HepG2 (cell line): ENCODE data around the gene CKAP2. TPM values are rescaled to one million over a fixed set of nuclear protein-coding genes. Genes with fewer than 3 reads are reported as not detected.

ENCODE experiments used
- CREM ChIP-seq, 2 experiments: sonication (generic) in 1 of 2; formaldehyde crosslinking in 1 of 2; IDR thresholded peaks; 2 replicates each; pipeline versions ENCODE4 v1.4.0 to v1.6.1; 2016 to 2020; ENCODE audit warnings: antibody characterized with exemption in 1 of 2, mild to moderate bottlenecking in 1 of 2, missing genetic modification reagents in 1 of 2
- DDIT3 ChIP-seq: sonication (generic); formaldehyde crosslinking; IDR thresholded peaks from 2 replicates; pipeline ENCODE4 v1.4.0; 2020; ENCODE audit warnings: mild to moderate bottlenecking, missing genetic modification reagents
- KAT2B ChIP-seq: fragments of 150-350 bp; IDR thresholded peaks from 2 replicates; pipeline ENCODE4 v1.6.1; 2014; ENCODE audit warnings: low read depth, low read length, borderline replicate concordance
- MNT ChIP-seq: fragments of 450-650 bp; IDR thresholded peaks from 2 replicates; pipeline ENCODE4 v1.6.1; 2016
- SKI ChIP-seq: fragments of 450-650 bp; IDR thresholded peaks from one replicate; pipeline ENCODE4 v1.6.1; 2018; ENCODE audit warnings: mild to moderate bottlenecking; ENCODE audit not compliant: partially characterized antibody
- TOE1 ChIP-seq: sonication (generic); formaldehyde crosslinking; IDR thresholded peaks from 2 replicates; pipeline ENCODE4 v1.4.0; 2020; ENCODE audit warnings: mild to moderate bottlenecking, missing genetic modification reagents
- ZHX2 ChIP-seq, 2 experiments: sonication (generic) in 1 of 2; formaldehyde crosslinking in 1 of 2; IDR thresholded peaks; 2 replicates each; pipeline versions ENCODE4 v1.6.1 to v1.9.0; 2014 to 2022; ENCODE audit warnings: antibody characterized with exemption in 1 of 2, borderline replicate concordance in 1 of 2, inconsistent platforms in 1 of 2, low read depth in 1 of 2, missing genetic modification reagents in 1 of 2
- ZMAT5 ChIP-seq: sonication (generic); formaldehyde crosslinking; IDR thresholded peaks from 2 replicates; pipeline ENCODE4 v1.5.0; 2020; ENCODE audit warnings: mild to moderate bottlenecking, low read depth, missing genetic modification reagents, borderline replicate concordance
- ZNF335 ChIP-seq: sonication (generic); formaldehyde crosslinking; IDR thresholded peaks from 2 replicates; pipeline ENCODE4 v1.4.0; 2020; ENCODE audit warnings: missing genetic modification reagents
- ZNF414 ChIP-seq: sonication (generic); formaldehyde crosslinking; IDR thresholded peaks from 2 replicates; pipeline ENCODE4 v1.5.0; 2020; ENCODE audit warnings: missing genetic modification reagents
- ZNF432 ChIP-seq: sonication (generic); formaldehyde crosslinking; IDR thresholded peaks from 2 replicates; pipeline ENCODE4 v1.5.0; 2020; ENCODE audit warnings: missing genetic modification reagents, mild to moderate bottlenecking, borderline replicate concordance
- ZNF510 ChIP-seq: sonication (generic); formaldehyde crosslinking; IDR thresholded peaks from 2 replicates; pipeline ENCODE4 v1.4.0; 2020; ENCODE audit warnings: low read depth, mild to moderate bottlenecking, missing genetic modification reagents
- ZNF562 ChIP-seq: sonication (generic); formaldehyde crosslinking; IDR thresholded peaks from 2 replicates; pipeline ENCODE4 v1.8.0; 2022; ENCODE audit warnings: missing genetic modification reagents, borderline replicate concordance
- ZNF619 ChIP-seq: sonication (generic); formaldehyde crosslinking; IDR thresholded peaks from 2 replicates; pipeline ENCODE4 v1.4.0; 2020; ENCODE audit warnings: mild to moderate bottlenecking, missing genetic modification reagents
- ZNF7 ChIP-seq: IDR thresholded peaks from 2 replicates; pipeline ENCODE4 v1.6.1; 2016; ENCODE audit warnings: missing biosample characterization, missing genetic modification reagents
- ZNF776 ChIP-seq: sonication (generic); formaldehyde crosslinking; IDR thresholded peaks from 2 replicates; pipeline ENCODE4 v1.4.0; 2020; ENCODE audit warnings: mild to moderate bottlenecking, missing genetic modification reagents
- ZNF777 ChIP-seq: sonication (generic); formaldehyde crosslinking; IDR thresholded peaks from 2 replicates; pipeline ENCODE4 v1.4.0; 2020; ENCODE audit warnings: missing genetic modification reagents
- ZNF784 ChIP-seq: sonication (generic); formaldehyde crosslinking; IDR thresholded peaks from 2 replicates; pipeline ENCODE4 v1.5.1; 2020; ENCODE audit warnings: missing genetic modification reagents, mild to moderate bottlenecking, borderline replicate concordance
- polyA plus RNA-seq, 8 experiments: library from polyadenylated mRNA; depleted of rRNA in 3 of 8; stranded (reverse) in 7 of 8; unstranded in 1 of 8; fragments of >200 nt; fragmentation: Illumina TruSeq in 4 of 8; extraction: Trizol in 4 of 8; gene quantifications; 2 replicates each; pipeline versions ENCODE4 v1.2.1 to v1.2.3, GENCODE V29; 2011 to 2016; ENCODE audit warnings: low read depth in 4 of 8, missing spikeins in 1 of 8, mixed read lengths in 1 of 8; ENCODE audit not compliant: insufficient read depth in 1 of 8
- total RNA-seq, 5 experiments: library from RNA; depleted of rRNA; stranded (reverse); fragments of >200 nt; fragmentation: Illumina TruSeq; extraction: Trizol; gene quantifications; 2 replicates each; pipeline ENCODE4 v1.2.3, GENCODE V29; 2016; ENCODE audit warnings: low read depth in 1 of 5

Gene CKAP2
- total and polyA plus RNA-seq, 2 of the 13 experiments (the other 11 are each of a cell fraction or from before 2014, with no cell fraction given) = 6.7 to 40.3 TPM

GRCh38 chr13:52454820-52455676 is at the start of gene CKAP2 (continued):
- TF ChIP-seq ZNF510 (CRISPR knock-in tag) = no peak; the same call in 1 of the 2 replicates
- peak; percentile 84 for TF ChIP-seq SKI
- no peak for TF ChIP-seq ZNF7 (CRISPR knock-in tag)
- peak; percentile 95 for TF ChIP-seq ZNF776 (CRISPR knock-in tag)
- peak; percentile 73 for TF ChIP-seq CREM (IDR thresholded peaks at IDR 0.05)
- no peak for TF ChIP-seq CREM (CRISPR knock-in tag; IDR thresholded peaks at IDR 0.05)
- no peak for TF ChIP-seq DDIT3 (CRISPR knock-in tag)
- peak; percentile 94 for TF ChIP-seq ZNF777 (CRISPR knock-in tag)
- TF ChIP-seq MNT = peak; percentile 68
- no peak for TF ChIP-seq ZNF784 (CRISPR knock-in tag)
- no peak for TF ChIP-seq TOE1
- no peak for TF ChIP-seq ZNF432 (CRISPR knock-in tag)
- TF ChIP-seq ZMAT5 (CRISPR knock-in tag) = no peak
- TF ChIP-seq ZHX2 (IDR thresholded peaks at IDR 0.05; ENCODE audit: low read depth) = no peak
- TF ChIP-seq ZHX2 (CRISPR knock-in tag; IDR thresholded peaks at IDR 0.05; ENCODE audit: borderline replicate concordance) = no peak
- TF ChIP-seq ZNF335 (CRISPR knock-in tag) = no peak
- TF ChIP-seq ZNF619 (CRISPR knock-in tag) = no peak; the same call in 1 of the 2 replicates
- 0 out of 2 replicates have a peak, but pooled peaks have one; percentile 57 for TF ChIP-seq ZNF562 (CRISPR knock-in tag)
- TF ChIP-seq KAT2B = no peak
- no peak for TF ChIP-seq ZNF414 (CRISPR knock-in tag)
